AG04449 (cell line): Measurements from ENCODE around the gene TTC29.

Source experiments
- CTCF ChIA-PET: fragments of 350-600 bp; formaldehyde crosslinking; extraction: SDS; loops from one replicate; lab custom pipeline; 2021; ENCODE audit warnings: antibody characterized with exemption; lab: Yijun Ruan, JAX
- POLR2A ChIA-PET: fragments of 400-600, 350-600 bp; formaldehyde crosslinking; extraction: SDS; loops from one replicate; lab custom pipeline; 2020; ENCODE audit warnings: antibody characterized with exemption, inconsistent platforms; lab: Yijun Ruan, JAX
- DNase-seq: peaks from one replicate; pipeline ENCODE4 v3.0.0-alpha.2; 2010; ENCODE audit warnings: low read depth, low spot score
- H3K4me3 ChIP-seq: 2 replicates; pipeline ENCODE4 v1.5.1; 2011; ENCODE audit warnings: low read depth, mild to moderate bottlenecking, control low read depth, low read length
- TF ChIP-seq, protein P1 (sequence below): IDR thresholded peaks from one replicate; pipeline ENCODE4 v1.5.1; 2011; ENCODE audit warnings: mild to moderate bottlenecking, moderate library complexity, low read length, control low read depth, inconsistent platforms; ENCODE audit not compliant: insufficient read depth; ENCODE audit errors: missing control alignments

The TTC29 gene, protein sequence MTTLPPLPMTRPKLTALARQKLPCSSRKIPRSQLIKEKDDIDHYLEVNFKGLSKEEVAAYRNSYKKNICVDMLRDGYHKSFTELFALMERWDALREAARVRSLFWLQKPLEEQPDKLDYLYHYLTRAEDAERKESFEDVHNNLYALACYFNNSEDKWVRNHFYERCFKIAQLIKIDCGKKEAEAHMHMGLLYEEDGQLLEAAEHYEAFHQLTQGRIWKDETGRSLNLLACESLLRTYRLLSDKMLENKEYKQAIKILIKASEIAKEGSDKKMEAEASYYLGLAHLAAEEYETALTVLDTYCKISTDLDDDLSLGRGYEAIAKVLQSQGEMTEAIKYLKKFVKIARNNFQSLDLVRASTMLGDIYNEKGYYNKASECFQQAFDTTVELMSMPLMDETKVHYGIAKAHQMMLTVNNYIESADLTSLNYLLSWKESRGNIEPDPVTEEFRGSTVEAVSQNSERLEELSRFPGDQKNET

DNA sequence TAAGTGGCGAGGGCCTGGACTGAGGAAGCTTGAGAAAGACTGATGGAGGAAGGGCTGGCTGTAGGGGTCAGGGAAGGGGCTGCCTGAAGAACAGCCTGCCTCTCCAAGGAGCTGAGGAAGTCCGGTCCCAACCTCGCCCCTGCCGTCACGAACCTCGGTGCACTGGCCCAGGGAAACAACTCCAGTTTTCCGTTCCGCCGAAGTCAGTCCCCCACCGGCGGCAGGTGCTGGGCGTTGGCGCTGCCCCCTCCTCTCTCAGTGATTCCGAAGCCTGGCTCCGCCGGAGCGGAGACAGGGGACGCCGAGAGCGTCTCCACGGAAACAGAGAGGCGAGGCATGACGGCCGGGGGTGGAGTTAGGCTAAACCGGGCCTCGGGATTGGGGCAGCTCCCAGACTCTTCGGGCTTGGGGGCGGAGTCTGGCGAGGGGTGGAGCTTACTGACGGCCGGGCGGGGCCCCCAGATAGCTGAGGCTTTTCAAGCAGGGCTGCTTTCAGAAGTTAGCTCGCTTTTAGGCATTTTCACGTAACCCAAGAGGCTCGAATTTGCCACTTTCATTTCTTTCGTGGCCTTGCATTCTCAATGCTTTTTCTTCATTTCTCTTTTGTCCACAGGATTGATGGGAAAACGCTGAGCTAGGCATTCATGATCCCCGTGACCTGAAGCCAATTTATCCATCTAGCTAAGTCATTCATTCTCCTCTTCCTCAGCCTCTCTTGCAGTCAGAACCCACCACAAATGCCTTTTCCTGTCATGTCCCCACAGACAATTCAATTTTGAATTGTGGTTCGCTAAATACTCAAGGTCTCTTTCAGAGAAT, at the start of gene TTC29:
TTC29 (minus strand) TSS at position 309 of the 819 bp plus-strand sequence. CDS start 5,969 bp downstream, outside the sequence.
- TF ChIP-seq, protein P1, sequence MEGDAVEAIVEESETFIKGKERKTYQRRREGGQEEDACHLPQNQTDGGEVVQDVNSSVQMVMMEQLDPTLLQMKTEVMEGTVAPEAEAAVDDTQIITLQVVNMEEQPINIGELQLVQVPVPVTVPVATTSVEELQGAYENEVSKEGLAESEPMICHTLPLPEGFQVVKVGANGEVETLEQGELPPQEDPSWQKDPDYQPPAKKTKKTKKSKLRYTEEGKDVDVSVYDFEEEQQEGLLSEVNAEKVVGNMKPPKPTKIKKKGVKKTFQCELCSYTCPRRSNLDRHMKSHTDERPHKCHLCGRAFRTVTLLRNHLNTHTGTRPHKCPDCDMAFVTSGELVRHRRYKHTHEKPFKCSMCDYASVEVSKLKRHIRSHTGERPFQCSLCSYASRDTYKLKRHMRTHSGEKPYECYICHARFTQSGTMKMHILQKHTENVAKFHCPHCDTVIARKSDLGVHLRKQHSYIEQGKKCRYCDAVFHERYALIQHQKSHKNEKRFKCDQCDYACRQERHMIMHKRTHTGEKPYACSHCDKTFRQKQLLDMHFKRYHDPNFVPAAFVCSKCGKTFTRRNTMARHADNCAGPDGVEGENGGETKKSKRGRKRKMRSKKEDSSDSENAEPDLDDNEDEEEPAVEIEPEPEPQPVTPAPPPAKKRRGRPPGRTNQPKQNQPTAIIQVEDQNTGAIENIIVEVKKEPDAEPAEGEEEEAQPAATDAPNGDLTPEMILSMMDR, result no peak
- peak; percentile 14 for DNase-seq
- ChIA-PET CTCF (no interaction called here), POLR2A (interaction anchor here (0.9 kb wide), 1 partner anchor 1007 kb away, joined by 3 read pairs; the partner anchor contains the start of gene ZNF827)
- peak within 1 kb of the TSS; percentile 64 for H3K4me3 ChIP-seq

DNA sequence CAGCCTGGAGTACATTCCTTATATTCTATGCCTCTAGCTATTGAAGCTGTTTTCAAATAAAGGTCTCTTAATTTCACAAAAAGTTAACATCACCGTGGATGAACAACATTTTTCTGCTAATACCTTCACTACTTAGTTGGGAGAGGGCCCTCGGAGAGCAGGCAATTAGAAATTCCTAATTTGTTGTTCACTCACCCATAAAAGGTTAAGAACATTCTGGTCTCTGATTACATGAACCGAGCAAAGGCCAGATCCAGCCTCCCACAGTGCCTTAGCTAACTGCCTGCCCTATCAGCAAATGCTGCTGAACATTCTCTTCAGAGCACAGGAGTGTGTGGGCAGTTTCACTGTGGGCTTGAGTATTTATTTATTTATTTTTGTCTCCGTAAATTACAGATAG, 36.0 kb upstream of the TTC29 start:
- H3K4me3 ChIP-seq, result no peak overlapping the region
- CTCF ChIA-PET, result no interaction called here
- POLR2A ChIA-PET, result no interaction called here
- TF ChIP-seq, protein P1, result no peak
- DNase-seq, result peak; percentile 14

DNA sequence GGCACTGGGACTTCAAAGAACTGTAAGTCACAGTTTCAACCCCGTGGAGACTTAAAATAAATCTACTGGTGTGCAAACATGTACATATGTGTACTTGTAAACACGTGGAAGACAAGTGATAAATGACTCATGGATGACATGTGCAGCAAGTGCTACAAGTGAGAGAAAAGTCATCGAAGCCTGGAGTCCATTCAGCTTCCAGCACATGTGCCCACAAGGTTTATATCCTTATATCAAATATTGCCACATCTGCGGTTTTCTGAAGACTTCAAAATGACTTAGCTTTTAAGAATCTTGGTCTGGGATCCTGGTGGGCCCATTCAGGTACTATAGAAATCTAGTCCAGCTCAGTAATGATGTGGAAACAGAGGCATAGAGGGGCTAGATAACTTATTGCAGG, 33.0 kb upstream of the TTC29 start:
- ChIA-PET CTCF (no interaction called here), POLR2A (no interaction called here)
- no peak overlapping the region for H3K4me3 ChIP-seq
- TF ChIP-seq, protein P1, result no peak
- DNase-seq, result no peak

DNA sequence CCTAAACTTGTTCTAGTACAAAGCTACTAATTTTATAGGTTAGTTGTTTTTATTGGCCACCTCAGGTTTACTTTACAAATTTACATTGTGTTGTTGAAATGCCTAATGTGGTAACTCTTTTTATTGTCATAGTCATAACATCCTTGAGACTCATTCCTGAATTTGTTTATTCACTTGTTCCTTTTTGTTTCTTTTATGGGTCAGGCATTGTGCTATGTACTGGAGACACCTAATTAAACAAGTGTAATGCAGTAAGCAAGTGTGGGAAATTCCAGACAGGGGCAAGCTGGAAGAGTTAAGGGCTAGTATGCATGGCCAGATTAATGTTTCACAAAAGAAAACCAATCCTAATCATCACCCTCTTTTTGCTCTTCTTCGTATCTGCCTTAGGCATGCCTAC, 30.5 kb upstream of the TTC29 start:
- no peak for DNase-seq
- POLR2A ChIA-PET, result no interaction called here
- TF ChIP-seq, protein P1, result no peak
- CTCF ChIA-PET, result no interaction called here
- H3K4me3 ChIP-seq, result no peak overlapping the region

DNA sequence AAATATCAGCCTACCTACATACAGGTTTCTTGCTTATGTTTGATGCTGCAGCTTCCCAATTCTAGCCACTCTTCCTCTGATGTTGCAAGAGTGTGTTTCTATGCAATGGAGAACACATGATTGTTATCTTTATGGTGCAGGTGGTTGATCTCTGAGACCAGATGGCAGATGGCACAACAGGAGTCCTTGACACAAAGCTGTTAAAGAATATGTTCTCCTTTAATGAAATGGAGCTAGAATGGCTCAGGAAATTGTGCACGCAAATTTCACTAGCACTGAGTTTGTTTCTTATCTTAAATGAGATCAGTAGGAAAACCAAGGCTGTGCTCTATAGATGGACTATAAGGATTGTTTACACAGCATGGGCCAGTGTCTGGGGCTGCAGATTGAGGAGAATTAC, 29.9 kb upstream of the TTC29 start:
- DNase-seq, result no peak
- TF ChIP-seq, protein P1, result no peak

DNA sequence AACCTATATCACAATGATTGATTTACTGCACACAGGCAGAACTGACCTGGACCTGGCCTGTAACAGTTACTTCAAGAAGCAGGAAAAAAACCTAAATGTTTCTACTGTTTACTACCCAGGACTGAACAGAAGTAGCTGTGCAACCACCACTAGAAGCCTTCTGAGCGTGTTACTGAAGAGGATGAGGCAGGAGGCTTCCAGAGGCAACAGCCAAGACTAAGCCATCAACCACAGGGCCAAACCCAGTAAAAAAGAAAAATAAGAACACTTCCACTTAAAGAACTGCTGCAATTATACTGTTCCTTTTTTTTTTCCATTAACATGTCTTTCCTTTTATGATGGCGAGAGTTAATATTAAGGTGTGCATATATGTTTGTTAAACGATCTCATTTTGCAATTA, 29.4 kb upstream of the TTC29 start:
- POLR2A ChIA-PET, result no interaction called here
- CTCF ChIA-PET, result no interaction called here
- no peak for DNase-seq
- TF ChIP-seq, protein P1, result no peak
- H3K4me3 ChIP-seq, result no peak overlapping the region

More for the DNA sequence above, 29.9 kb upstream of the TTC29 start:
- H3K4me3 ChIP-seq, result no peak overlapping the region
- POLR2A ChIA-PET, result no interaction called here
- CTCF ChIA-PET, result no interaction called here
